BE2C (cell line): ENCODE measurements around the gene ACTL6B.

ENCODE experiments used
- DNase-seq: peaks from one replicate; pipeline ENCODE4 v3.0.0-alpha.2; 2020
- H3K27me3 ChIP-seq: fragments of 250-450 bp; sonication (Bioruptor Pico); 2 replicates; pipeline ENCODE4 v1.5.1; 2020; ENCODE audit warnings: mild to moderate bottlenecking
- H3K36me3 ChIP-seq: fragments of 250-450 bp; sonication (Bioruptor Pico); 2 replicates; pipeline ENCODE4 v1.5.1; 2020; ENCODE audit warnings: mild to moderate bottlenecking
- H3K4me1 ChIP-seq: fragments of 250-450 bp; sonication (Bioruptor Pico); 2 replicates; pipeline ENCODE4 v1.5.1; 2020
- H3K4me3 ChIP-seq: 2 replicates; pipeline ENCODE4 v1.5.1; 2011; ENCODE audit warnings: low read depth, low read length
- H3K9me3 ChIP-seq: fragments of 250-450 bp; sonication (Bioruptor Pico); 2 replicates; pipeline ENCODE4 v1.5.1; 2020
- CTCF ChIP-seq: IDR thresholded peaks from 2 replicates; pipeline ENCODE4 v1.5.1; 2012; ENCODE audit warnings: mild to moderate bottlenecking, low read depth, low read length

ACTL6B gene

GRCh38 chr7:100611983-100612729 is 44.1 kb downstream of the ACTL6B start, which contains the start of gene MOSPD3:
TSS of gene MOSPD3 (plus strand) at chr7:100612540. CDS start at chr7:100612792, 252 bp downstream.
- Histone ChIP-seq H3K27me3 (no peaks in the 10 kb centered on the region), H3K36me3 (peaks cover 12% of the 10 kb centered on the region), H3K4me1 (no peaks in the 10 kb centered on the region), H3K4me3 (peak within 1 kb of the TSS; percentile 74), H3K9me3 (no peaks in the 10 kb centered on the region)
- peak; percentile 99 for DNase-seq
- no peak for TF ChIP-seq CTCF

GRCh38 chr7:100609958-100610357 is 46.3 kb downstream of the ACTL6B start:
- DNase-seq, result no peak
- Histone ChIP-seq H3K36me3 (peaks cover 32% of the 10 kb centered on the region), H3K4me3 (no peak overlapping the region), H3K27me3 (no peaks in the 10 kb centered on the region), H3K9me3 (no peaks in the 10 kb centered on the region), H3K4me1 (no peaks in the 10 kb centered on the region)
- TF ChIP-seq CTCF, result no peak

GRCh38 chr7:100607111-100607510 is 49.1 kb downstream of the ACTL6B start:
- Histone ChIP-seq H3K36me3 (peaks cover 36% of the 10 kb centered on the region), H3K4me1 (0 out of 2 replicates have a peak, but pooled peaks cover 3% of the 10 kb centered on the region), H3K4me3 (no peak overlapping the region), H3K27me3 (no peaks in the 10 kb centered on the region), H3K9me3 (no peaks in the 10 kb centered on the region)
- TF ChIP-seq CTCF, result no peak
- DNase-seq, result no peak

GRCh38 chr7:100606313-100606712 is 49.9 kb downstream of the ACTL6B start:
- Histone ChIP-seq H3K36me3 (peaks cover 36% of the 10 kb centered on the region), H3K27me3 (no peaks in the 10 kb centered on the region), H3K4me1 (peaks cover 6% of the 10 kb centered on the region), H3K9me3 (no peaks in the 10 kb centered on the region), H3K4me3 (no peak overlapping the region)
- no peak for TF ChIP-seq CTCF
- no peak for DNase-seq

- Histone ChIP-seq H3K36me3 (peaks cover 36% of the 10 kb centered on the region), H3K4me1 (peaks cover 6% of the 10 kb centered on the region), H3K27me3 (no peaks in the 10 kb centered on the region), H3K4me3 (peak overlapping the region; percentile 80), H3K9me3 (no peaks in the 10 kb centered on the region)
- no peak for TF ChIP-seq CTCF
- DNase-seq, result no peak
Measured at GRCh38 chr7:100604976-100605911, 51.0 kb downstream of the ACTL6B start.
